ENCODE data around the gene PDE4B.
"Not testable (repeated sequence)": the region's sequence is repeated elsewhere in the genome, so short reads cannot be mapped to it uniquely, and the experiment has no call there.

GRCh38 chr1:66420906-66421305 lies 628.2 kb downstream of the PDE4B start:
- TF ChIP-seq, protein P1, sequence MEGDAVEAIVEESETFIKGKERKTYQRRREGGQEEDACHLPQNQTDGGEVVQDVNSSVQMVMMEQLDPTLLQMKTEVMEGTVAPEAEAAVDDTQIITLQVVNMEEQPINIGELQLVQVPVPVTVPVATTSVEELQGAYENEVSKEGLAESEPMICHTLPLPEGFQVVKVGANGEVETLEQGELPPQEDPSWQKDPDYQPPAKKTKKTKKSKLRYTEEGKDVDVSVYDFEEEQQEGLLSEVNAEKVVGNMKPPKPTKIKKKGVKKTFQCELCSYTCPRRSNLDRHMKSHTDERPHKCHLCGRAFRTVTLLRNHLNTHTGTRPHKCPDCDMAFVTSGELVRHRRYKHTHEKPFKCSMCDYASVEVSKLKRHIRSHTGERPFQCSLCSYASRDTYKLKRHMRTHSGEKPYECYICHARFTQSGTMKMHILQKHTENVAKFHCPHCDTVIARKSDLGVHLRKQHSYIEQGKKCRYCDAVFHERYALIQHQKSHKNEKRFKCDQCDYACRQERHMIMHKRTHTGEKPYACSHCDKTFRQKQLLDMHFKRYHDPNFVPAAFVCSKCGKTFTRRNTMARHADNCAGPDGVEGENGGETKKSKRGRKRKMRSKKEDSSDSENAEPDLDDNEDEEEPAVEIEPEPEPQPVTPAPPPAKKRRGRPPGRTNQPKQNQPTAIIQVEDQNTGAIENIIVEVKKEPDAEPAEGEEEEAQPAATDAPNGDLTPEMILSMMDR (IDR thresholded peaks at IDR 0.05), result not testable (repeated sequence)
- TF ChIP-seq EP300 (IDR thresholded peaks at IDR 0.05); POLR2A (IDR thresholded peaks at IDR 0.05; ENCODE audit: low read depth): not testable (repeated sequence)

Measured in esophagus muscularis mucosa (tissue), 4 donors.